HG02642 (cell line): ENCODE measurements around the gene PPP1R27.
A peak's percentile ranks its signal among the peaks of the same experiment; 100 is the strongest.

Source experiments
- ATAC-seq: cut with Tn5 transposase; IDR thresholded peaks from one replicate; pipeline ENCODE4 v1.9.1; 2021; ENCODE audit warnings: mild to moderate bottlenecking; ENCODE audit not compliant: unreplicated experiment, poor library complexity

The PPP1R27 gene, protein sequence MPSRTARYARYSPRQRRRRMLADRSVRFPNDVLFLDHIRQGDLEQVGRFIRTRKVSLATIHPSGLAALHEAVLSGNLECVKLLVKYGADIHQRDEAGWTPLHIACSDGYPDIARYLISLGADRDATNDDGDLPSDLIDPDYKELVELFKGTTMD

DNA sequence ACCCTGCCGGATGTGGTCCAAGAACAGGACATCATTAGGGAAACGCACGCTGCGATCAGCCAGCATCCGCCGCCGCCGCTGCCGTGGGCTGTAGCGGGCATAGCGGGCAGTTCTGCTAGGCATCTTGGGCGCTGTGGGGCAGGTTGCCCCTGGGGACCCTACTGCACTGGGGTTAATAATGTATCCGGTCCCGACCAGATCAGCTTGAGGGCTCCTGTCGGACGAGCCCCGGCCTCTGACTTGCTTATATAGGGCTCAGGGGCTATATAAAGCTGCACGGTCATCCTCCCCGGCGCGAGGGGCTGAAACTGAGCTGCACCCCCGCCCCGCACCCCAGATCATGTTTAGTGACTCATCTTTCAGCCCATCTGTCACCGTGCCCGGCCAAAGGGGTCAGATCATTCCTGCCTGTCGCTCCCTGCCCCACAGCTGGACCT, at the start of gene PPP1R27:
Gene PPP1R27 (minus strand): TSS at position 220 of the 437 bp plus-strand sequence. CDS start 97 bp downstream, at position 123.
- no peak for ATAC-seq

DNA sequence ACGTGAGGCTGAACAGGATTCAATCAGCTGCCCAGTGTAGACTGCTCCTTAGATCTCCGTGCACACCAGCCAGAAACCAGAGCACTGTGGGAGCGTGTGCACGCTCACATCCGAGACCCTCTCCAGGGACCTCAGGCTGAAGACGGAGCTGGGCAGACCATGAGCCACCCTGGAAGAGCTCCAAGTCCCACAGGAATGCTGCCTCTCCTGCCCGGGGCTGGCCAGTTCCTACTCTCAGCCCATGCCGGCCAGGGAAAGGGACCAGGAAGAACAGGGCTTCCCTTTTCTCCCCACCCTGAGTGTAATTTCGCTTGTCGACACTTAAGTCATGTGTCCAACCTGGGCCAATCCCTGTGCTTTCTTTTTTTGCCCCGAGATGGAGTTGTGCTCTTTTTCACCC, 49.7 kb upstream of the PPP1R27 start:
- ATAC-seq: no peak

DNA sequence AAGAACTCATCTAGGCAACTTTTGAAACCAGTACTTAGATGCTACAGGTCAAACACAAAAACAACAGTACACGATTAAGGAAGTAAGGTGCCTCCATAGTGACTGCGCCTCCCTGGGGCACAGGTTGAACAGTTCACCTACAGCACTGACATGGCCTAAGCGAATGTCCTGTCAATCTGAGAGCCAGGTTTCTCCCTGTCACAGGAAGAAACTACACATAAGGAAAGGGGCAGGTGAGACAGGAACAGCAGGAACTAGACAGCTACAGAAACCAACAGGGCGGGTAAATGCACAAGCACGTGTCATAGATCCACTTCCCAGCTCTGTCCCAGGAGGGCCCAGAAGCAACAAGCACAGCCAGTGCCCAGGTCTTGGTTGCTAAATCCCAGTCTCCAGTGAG, 44.3 kb upstream of the PPP1R27 start:
- no peak for ATAC-seq

DNA sequence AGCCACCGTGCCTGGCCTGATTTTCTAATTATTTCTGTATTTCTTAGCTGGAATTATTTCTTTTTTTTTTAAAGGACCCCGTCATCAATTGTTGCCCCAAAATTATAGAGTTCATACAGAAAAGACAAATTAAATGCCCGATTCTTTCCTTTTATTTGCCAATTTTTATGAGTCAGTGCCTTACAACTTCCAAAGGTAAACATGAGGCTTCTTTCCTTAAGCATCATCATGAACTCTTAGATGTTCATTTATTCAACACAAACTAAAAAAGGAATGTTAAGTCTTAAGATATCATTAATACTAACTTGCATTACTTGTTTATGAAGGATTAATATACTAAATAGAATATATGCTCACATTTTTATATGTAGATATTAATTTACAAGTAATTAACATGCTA, 43.4 kb upstream of the PPP1R27 start:
- no peak for ATAC-seq

DNA sequence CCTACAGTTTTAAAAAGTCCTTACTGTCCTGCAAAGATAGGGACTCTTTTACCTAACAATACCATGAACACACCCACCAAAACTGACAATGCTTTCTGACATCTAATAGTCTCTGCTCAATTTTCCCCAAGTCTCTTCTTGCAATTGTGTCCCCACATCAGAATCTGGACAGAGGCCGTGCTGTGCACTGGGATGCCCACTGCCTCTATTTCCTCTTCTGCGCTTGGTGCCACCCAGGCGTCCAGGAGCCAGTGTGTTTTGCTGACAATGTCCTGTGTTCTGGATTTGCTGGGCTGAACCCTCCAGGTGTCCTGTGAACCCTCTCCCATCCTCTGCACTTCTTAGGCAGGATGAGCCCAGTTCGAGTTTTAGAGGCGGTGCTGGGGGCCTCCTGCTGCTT, 42.7 kb upstream of the PPP1R27 start:
- no peak for ATAC-seq

DNA sequence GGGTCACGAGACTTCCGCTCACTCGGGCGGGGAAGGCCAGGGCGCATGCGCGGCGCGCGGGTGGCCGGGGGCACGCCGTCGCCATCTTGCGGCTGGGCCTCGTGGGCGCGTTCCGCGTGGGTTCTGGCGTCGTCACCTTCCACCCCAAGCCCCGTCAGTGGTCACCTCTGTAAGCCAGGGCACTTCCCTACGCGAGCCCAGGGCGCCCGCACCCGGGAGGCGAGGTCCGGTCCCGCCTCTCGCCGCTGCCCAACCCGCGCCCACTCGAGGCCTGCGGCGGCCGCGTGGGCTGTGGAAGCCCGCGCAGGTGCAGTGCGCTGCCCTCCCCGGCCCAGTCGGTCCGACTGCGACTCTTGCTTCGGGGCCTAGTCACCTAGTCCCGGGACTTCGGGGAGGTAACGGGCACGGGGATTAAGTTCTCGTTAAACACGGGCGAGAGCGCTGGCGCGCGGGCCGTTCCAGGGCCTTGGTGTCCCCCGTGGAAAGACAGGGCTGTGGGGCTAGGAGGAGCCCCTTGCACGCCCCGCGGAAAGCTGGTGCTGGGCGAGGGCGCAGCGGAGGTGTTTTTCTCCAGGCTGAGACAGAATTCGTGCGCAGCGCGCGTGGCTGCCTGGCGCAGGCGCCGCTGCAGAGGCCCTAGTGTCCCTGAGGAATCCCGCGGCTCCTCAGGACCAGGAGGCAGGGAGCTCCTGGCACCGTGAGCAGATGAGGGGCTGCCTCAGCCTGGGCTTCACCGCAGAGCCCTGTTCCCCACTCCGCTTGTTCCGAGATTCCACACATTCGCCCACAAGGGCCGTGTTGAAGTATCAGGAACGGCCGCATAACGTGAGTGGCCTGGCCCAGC, 36.8 kb upstream of the PPP1R27 start:
- ATAC-seq: peak; percentile 64

DNA sequence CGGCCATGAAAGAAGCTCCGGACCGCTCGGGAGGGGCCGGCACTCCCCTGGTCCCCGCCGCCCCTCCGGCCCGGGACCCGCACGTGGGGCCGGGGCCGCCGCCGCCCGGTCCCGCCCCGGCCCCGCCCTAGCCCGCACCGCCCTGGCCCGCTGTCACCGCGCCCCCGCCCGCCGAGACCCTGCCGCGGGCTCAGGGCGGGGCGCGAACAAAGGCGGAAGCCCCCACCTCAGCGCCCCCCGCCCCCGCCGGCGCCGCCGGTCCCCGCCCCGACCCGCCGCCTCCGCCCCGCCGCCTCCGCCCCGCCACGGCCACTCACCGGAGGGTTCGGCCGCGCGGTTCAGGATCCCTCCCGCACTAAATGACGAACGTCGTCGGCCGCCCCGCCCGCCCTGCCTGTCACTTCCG, 36.1 kb upstream of the PPP1R27 start, which contains the start of gene ARHGDIA:
Gene ARHGDIA (minus strand): TSS at position 357 of the 406 bp plus-strand sequence. CDS start 1,407 bp downstream, outside the sequence.
- ATAC-seq: peak; percentile 27

DNA sequence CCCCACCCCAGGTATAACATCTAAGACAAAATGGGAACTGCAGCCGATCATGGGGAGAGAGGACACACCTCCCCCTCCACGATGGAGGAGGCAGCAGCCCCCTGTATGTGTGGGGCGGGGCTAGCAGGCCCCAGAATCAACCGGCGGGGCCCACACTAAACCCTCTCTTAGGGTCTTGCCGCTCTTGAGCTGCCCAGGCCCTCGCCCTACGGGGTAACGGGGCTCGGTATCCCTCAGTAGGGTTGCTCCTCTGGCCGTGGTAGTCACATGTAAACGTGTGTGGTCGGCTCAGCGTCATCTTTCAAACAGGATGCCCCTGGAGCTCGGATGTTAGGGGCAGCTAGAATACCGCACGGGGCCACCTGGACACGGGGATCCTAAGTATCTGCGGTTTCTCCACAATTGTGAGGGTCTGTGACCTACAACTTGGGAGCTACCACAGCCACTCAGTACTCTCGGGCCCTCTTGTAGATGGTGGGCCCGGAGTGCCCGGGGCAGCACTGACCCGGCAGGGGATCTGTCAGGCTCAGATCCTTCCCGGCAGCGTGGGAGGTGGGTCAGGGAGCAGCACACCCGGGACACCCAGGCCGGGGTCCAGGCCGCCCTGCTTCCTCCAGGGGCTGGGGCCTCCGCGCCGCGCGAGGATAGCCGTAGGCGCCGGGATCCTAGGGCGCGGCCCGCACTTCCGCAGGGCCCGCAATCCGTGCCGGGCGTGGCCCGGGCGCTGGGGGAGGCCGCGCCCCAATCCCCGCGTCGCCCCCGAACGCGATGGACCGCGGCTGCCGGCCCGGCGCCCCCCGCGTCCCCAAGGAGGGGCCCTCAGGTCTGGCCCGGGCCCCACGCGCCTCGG, 35.5 kb upstream of the PPP1R27 start:
- peak; percentile 16 for ATAC-seq

DNA sequence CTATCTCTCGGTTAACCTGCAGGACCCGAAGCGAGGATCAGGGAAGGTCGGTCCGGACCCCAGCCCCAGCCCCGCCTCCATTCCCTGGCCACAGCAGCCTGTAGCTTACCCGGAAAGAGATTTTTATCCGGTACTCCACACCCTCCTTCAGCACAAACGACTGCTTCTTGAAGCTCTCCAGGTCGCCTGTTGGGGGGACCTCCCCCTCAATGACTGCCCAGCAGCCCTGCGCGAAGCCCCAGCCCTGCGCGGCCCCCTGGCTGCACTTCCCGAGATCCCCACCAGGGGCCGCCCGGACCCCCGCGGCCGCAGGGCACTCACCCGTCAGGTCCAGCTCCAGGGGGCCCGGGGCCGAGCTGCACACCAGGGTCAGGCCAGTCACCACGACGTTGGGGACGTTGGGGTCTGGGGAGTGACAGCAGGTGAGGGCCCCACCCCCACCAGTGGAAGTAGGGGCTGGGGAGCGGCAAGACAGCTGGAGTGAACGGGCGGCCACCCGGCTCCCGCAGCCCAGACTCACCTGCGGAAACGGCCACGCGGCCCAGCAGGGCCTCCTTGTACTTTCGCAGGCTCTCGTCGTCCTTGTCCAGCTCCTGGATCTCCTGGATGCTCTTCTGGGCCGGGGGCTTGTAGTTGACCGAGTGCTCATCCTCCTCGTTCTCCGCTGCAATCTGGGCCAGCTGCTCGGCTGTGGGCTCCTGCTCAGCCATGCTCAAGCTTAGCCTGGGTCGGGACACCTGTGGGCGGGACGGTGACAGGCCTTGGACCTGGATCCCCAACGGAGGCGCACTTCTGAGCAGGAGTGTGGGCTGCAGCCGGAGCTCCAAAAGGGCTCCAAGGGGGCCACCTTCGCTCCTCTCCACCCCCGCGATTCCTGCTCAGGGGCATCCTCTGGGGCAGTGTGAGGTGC, 34.6 kb upstream of the PPP1R27 start:
- ATAC-seq: no peak

DNA sequence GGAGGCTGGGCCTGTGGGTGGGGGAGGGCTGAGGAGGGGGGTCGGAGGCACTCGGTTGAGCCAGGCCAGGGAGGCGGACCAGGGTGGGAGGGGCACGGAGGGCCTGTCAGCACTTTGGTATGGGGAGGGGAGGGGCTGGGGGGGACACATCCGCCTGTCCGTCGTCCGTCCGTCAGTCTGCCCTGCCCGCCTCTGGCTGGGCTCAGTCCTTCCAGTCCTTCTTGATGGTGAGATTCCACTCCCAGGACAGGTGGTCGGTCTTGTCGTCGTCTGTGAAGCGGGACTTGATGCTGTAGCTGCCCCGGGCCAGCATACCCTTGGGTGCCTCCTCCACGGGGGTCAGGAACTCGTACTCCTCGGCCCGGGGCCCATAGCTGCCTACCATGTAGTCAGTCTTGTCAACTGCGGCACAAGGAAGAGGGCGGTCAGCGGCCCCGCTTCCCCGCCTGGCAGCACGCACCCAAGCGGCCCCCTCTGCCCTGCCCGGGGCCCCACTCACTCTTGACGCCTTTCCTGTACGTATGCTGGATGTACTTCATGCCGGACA, 33.9 kb upstream of the PPP1R27 start:
- no peak for ATAC-seq

DNA sequence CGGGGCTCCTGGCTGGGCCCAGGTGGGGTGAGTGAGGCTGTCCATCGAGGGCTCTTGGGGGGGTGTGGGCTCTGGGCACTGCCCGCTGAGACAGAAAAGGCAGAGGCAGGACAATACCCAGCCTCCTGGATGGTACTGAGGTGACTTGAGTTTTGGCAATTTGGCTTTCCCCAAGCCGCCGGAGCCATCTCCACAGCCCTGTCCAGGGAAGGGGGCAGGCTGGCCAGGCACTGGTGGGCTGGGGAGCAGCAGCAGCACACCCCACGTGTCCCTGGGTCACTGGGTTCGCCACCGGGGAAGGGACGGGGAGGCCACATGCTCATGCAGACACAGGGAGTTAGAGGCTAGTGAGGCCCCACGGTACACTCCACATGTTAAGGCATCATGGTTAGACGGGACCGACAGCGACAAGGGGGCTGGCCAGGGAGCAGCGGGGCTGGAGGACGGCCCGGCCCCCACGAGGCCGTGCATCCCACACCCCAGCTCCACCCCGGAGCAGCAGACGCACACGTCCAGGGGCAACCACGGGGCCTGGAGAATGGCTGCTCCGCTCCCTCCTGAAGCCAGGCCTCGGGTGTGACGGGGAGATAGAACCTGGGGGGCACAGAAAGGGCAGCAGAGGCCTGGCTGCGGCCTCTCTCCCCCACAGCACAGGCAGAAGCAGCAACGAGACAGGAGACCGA, 33.3 kb upstream of the PPP1R27 start:
- no peak for ATAC-seq

DNA sequence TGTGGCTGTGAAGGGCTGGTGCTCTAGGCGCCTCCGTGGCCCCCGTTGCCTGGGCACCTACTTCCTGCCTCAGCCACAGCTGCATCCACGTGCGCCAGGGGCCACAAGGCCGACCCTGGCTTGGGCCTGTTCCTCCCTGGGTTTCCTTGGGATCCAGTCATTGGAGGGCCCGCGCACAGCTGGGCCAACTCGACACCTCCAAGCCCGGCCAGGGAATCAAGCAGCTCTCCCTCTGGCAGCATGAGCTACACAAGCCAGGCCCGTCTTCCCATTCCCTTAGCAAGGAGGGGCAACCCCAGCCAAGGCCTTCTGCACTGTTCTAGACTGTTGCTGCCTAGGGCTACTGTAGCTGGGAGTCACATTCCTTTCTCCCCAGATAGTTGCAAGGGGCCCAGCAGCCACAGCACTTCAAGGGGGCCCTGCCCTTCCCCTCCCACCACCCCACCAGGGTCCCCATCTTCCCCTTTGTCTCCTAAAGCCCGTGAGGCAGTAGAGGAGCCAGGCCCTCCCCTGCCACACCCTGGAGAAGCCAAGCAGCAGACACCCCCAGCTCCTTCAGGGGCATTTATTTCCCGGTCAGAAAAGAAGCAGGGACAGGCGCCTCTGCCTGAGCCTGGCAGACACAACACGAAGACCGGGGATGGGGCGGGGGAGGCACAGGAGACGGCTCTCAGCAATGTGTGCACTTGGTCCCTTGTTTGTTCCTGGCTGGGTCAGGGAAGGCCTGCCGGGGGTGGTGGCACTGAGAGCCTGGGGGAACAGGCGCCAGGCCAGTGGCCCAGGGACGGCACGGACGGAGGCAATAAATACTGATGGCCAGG, 32.5 kb upstream of the PPP1R27 start:
- no peak for ATAC-seq

DNA sequence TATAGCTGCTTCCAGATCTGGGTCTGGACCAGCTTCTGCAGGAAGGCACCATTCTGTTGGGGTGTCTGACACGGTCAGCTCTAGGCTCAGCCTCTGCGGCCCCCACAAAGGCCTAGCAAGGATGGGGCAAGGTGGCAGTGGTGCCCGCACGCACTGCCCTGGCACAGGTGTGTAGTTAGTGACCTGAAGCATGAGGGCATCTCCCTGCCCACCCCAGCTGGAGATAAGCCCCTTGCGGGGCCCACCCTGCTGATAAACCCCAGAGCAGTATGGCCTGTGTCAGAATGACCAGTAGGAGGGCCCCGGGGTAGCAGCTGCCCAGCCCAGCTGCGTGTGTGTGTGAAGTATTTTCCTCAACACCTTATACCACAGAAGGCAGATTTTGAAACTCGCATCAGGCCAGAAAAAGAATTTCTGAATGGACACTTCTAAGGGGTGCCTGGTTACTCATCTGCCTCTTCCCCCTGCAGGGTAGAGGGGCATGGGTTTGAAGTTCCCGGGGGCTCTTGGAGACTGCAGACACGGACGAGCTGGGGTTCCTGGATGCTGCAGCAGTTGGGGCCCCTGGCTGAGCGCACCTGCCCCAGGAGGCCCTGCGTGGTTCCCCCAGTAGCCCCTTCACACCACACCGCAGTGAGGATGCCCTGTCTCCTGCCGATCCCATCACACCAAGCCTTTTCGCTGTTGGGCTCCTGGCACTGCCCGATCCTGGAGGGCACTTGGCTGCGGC, 31.8 kb upstream of the PPP1R27 start:
- no peak for ATAC-seq

DNA sequence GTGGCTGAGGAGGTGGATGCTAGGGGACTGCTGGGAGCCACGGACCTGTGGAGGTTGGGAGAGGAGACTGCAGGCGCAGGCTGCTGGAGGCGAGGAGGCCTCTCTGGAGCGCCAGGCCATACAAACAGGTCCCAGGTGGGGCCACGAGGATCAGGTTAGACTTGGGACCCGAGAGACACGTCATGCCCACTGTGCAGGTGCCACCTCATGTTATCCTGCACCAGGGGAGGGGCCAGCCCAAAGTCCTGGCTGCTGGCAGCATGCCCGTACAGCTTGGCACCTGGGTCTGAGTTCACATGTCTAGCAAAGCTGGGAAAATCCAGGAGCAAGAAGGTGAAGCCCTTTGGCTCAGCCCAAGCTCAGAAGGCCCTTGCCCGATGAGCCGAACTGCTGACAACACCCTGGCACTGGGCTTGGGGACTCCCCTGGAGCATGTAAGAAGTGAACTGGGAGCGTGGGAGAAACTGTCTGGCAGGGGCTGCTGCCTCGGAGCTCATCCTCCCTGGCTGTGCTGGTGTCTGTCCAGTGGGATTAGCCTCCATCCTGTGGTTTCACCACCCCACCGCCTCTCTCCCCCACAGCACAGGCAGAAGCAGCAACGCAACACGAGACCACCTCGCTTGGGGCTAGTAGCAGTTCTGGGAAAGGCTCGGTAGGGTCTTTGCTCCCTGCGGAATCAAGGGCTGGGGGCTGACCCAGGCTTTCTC, 31.0 kb upstream of the PPP1R27 start:
- ATAC-seq: no peak

DNA sequence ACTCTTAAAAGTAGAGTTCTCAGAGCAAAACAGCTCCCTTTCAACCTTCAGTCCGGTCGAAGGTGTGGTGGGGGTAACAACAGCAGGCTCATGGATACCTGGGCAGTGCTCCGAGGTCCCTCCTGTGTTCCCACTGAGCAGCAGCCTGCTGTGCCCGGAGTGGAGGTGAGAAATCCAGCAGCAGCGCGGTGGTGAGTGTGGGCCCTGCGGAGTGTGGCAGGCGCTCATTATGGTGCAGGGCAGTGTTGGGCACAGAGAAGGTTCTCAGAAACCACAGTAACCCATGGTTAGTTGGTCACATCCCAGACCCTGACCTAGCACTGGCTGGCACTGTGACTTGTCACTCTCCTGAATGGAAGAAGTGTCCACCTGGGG, 30.5 kb upstream of the PPP1R27 start:
- ATAC-seq: no peak

DNA sequence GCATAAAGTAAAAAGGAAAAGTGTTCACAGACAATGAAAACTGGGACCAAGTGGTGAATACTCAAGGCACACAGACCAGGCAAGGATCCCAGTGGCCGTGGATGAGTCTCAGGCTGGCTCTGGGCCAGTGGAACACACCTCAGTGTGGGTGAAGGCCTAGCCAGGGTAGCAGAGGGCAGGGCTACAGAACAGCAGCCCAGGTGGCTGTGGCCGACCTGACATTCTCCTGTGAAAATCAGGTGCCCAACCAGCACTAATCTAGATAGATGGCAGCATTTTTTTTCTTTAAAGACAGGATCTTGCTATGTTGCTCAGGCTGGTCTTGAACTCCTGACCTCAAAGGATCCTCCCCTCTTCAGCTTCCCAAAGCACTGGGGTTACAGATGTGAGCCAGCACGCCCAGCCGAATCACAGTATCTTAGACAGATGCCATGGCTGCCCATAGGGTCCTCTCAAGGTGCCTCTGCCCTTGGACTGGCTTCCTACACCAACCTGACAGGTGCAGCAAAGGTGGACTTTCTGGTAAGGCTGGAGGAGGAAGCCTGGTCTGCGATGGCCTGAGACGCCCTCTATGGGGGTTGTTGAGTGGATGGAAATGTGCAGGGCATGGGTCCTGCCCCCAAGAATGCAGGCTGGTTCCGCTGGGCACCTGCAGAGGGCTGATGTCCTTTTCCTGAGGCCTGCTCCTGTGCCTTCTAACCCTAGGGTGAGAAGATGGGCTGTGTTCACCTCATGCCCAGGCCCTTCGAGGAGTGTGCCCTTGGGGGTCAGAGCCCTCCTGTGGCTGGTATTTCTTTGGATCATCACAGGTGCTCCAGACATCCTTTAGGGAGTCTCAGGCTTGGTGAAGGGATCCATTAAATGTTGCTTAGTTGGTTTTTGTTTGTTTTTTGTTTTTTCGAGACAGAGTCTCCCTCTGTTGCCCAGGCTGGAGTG, 29.3 kb upstream of the PPP1R27 start:
- ATAC-seq: no peak
